HCT116 (cell line): ENCODE data around the gene GFER. TPM values are rescaled to one million over a fixed set of nuclear protein-coding genes. Genes with fewer than 3 reads are reported as not detected.

ENCODE experiments used
- ATAC-seq: fragments of 200-7000 bp; cut with Tn5 transposase; 2 replicates; pipeline ENCODE4 v1.9.1; 2020; ENCODE audit warnings: mild to moderate bottlenecking, moderate library complexity
- BruUV-seq: library from RNA; stranded (reverse); fragments of 400-500 nt; replicated peaks from 2 replicates; lab custom pipeline; 2021; lab: Mats Ljungman, UMichigan
- CTCF ChIA-PET: fragments of 300-600 bp; sonication (Branson Sonifier 250); formaldehyde crosslinking; loops from one replicate; lab custom pipeline; 2021; ENCODE audit warnings: antibody characterized with exemption; lab: Charles Lee
- POLR2A ChIA-PET: fragments of 300-600, 350-600 bp; sonication (Branson Sonifier 250); formaldehyde crosslinking; loops from one replicate; lab custom pipeline; 2021; ENCODE audit warnings: antibody characterized with exemption; lab: Charles Lee
- RAD21 ChIA-PET, 2 experiments: fragments of 300-600 bp; sonication (Branson Sonifier 250); formaldehyde crosslinking; loops; one replicate each; lab custom pipeline; 2023; ENCODE audit warnings: low total read pairs in 2 of 2; ENCODE audit not compliant: uncharacterized antibody in 2 of 2, unreplicated experiment in 2 of 2, low non-redundant PET in 1 of 2; lab: Charles Lee
- DNase-seq: peaks from one replicate; pipeline ENCODE4 v3.0.0-alpha.2; 2010; ENCODE audit warnings: low read depth, low spot score
- H2AFZ ChIP-seq: fragments of 200-600 bp; shearing (Covaris generic), sonication (generic); 2 replicates; pipeline ENCODE4 v1.6.1; 2017; ENCODE audit warnings: low read depth, mixed run types, mixed read lengths, antibody characterized with exemption, low read length; ENCODE audit not compliant: poor library complexity, severe bottlenecking
- H3K27ac ChIP-seq: 2 replicates; pipeline ENCODE4 v1.5.1; 2012; ENCODE audit warnings: low read depth, low read length
- H3K27me3 ChIP-seq: fragments of 200-600 bp; sonication (generic); 2 replicates; pipeline ENCODE4 v1.6.1; 2016; ENCODE audit warnings: mixed run types, low read length, mixed read lengths; ENCODE audit not compliant: insufficient read depth
- H3K36me3 ChIP-seq, 2 experiments: fragments of 200-500 bp in 1 of 2; fragments of 200-600 bp in 1 of 2; sonication (Bioruptor generic) in 1 of 2; sonication (generic) in 1 of 2; 2 replicates each; pipeline versions ENCODE4 v1.5.1 to v1.6.1; 2014 to 2016; ENCODE audit warnings: low read length in 2 of 2, inconsistent platforms in 1 of 2, mixed read lengths in 1 of 2, mixed run types in 1 of 2; ENCODE audit not compliant: insufficient read depth in 2 of 2, control insufficient read depth in 1 of 2
- H3K4me1 ChIP-seq, 2 experiments: fragments of 200-600 bp in 1 of 2; sonication (generic) in 1 of 2; 2 replicates each; pipeline versions ENCODE4 v1.5.1 to v1.6.1; 2012 to 2017; ENCODE audit warnings: low read length in 2 of 2, inconsistent platforms in 1 of 2, mild to moderate bottlenecking in 1 of 2, mixed read lengths in 1 of 2, mixed run types in 1 of 2, moderate library complexity in 1 of 2; ENCODE audit not compliant: insufficient read depth in 2 of 2, control insufficient read depth in 1 of 2
- H3K4me2 ChIP-seq: fragments of 200-600 bp; sonication (generic); 2 replicates; pipeline ENCODE4 v1.6.1; 2017; ENCODE audit warnings: mixed run types, low read length, mixed read lengths
- H3K4me3 ChIP-seq, 2 experiments: fragments of 200-600 bp in 1 of 2; sonication (generic) in 1 of 2; replicated peaks in 1 of 2; 2 replicates each; pipeline ENCODE4 v1.5.1; 2011 to 2016; ENCODE audit warnings: low read length in 2 of 2, control low read depth in 1 of 2, low read depth in 1 of 2, mild to moderate bottlenecking in 1 of 2, mixed read lengths in 1 of 2, mixed run types in 1 of 2
- H3K79me2 ChIP-seq: fragments of 200-600 bp; sonication (generic); 2 replicates; pipeline ENCODE4 v1.6.1; 2017; ENCODE audit warnings: mild to moderate bottlenecking, mixed run types, low read length, moderate library complexity, mixed read lengths; ENCODE audit not compliant: insufficient read depth
- H3K9ac ChIP-seq: fragments of 200-600 bp; sonication (generic); 2 replicates; pipeline ENCODE4 v1.6.1; 2016; ENCODE audit warnings: low read length, mixed read lengths
- H3K9me2 ChIP-seq: fragments of 200-600 bp; sonication (generic), shearing (Covaris generic); 2 replicates; pipeline ENCODE4 v1.6.1; 2017; ENCODE audit warnings: mixed run types, mild to moderate bottlenecking, moderate library complexity; ENCODE audit not compliant: insufficient read depth
- H3K9me3 ChIP-seq, 2 experiments: fragments of 200-500 bp in 1 of 2; fragments of 200-600 bp in 1 of 2; sonication (Bioruptor generic) in 1 of 2; sonication (generic) in 1 of 2; 2 replicates each; pipeline ENCODE4 v1.6.1; 2014 to 2017; ENCODE audit warnings: low read length in 2 of 2, mixed read lengths in 2 of 2, inconsistent platforms in 1 of 2, low read depth in 1 of 2, mild to moderate bottlenecking in 1 of 2, mixed run types in 1 of 2, moderate library complexity in 1 of 2; ENCODE audit not compliant: control insufficient read depth in 1 of 2, insufficient read depth in 1 of 2
- H4K20me1 ChIP-seq: fragments of 200-600 bp; sonication (generic), shearing (Covaris generic); 2 replicates; pipeline ENCODE4 v1.6.1; 2017; ENCODE audit warnings: mixed run types, mild to moderate bottlenecking, moderate library complexity; ENCODE audit not compliant: insufficient read depth
- CEBPB ChIP-seq: IDR thresholded peaks from 2 replicates; pipeline ENCODE4 v1.6.1; 2012; ENCODE audit warnings: low read depth
- ELF1 ChIP-seq: IDR thresholded peaks from 2 replicates; pipeline ENCODE4 v1.6.1; 2012; ENCODE audit warnings: low read depth, borderline replicate concordance
- EZH2 ChIP-seq: fragments of 200-600 bp; sonication (generic); IDR thresholded peaks from 2 replicates; pipeline ENCODE4 v1.6.1; 2017; ENCODE audit warnings: antibody characterized with exemption, mixed run types
- POLR2AphosphoS5 ChIP-seq: IDR thresholded peaks from 2 replicates; pipeline ENCODE4 v1.6.1; 2011; ENCODE audit warnings: mild to moderate bottlenecking, low read depth, low read length, moderate library complexity
- REST ChIP-seq: IDR thresholded peaks from 2 replicates; pipeline ENCODE4 v1.6.1; 2012; ENCODE audit warnings: low read depth
- SRF ChIP-seq: IDR thresholded peaks from 2 replicates; pipeline ENCODE4 v1.6.1; 2012; ENCODE audit warnings: low read depth
- intact Hi-C: fragments of 100-400 bp; cut with micrococcal nuclease; formaldehyde crosslinking; loops from 2 replicates; pipeline ENCODE4 v1.10.0; 2022
- total RNA-seq: library from RNA; stranded (reverse); gene quantifications from one replicate; pipeline ENCODE4 v1.2.1, GENCODE V29; 2021; ENCODE audit not compliant: unreplicated experiment

GFER gene
- total RNA-seq, 1 experiment from 2014 or later: 47.3 TPM

- Histone ChIP-seq H3K4me1 (peaks cover 32 to 55% of the 10 kb centered on the region in 2 experiments), H3K27me3 (no peaks in the 10 kb centered on the region), H3K4me3 (peak overlapping the region; percentile 43 to 56), H3K36me3 (no peaks in the 10 kb centered on the region), H3K9me2 (no peaks in the 10 kb centered on the region), H4K20me1 (no peaks in the 10 kb centered on the region), H3K9me3 (no peaks in the 10 kb centered on the region), H2AFZ (no peak overlapping the region), H3K9ac (peak overlapping the region; percentile 57), H3K4me2 (peak overlapping the region; percentile 84), H3K27ac (peak overlapping the region; percentile 3; the same call in 1 of the 2 replicates)
- ATAC-seq (no peak), DNase-seq (no peak)
- ChIA-PET RAD21 (no interaction called here), POLR2A (interaction anchor here (0.5 to 0.9 kb wide), 2 partner anchors 61 to 115 kb away, joined by 3 read pairs; partner anchors contain the start of gene RPS2), CTCF (interaction anchor here (1.1 kb wide), 1 partner anchor 22 kb away, joined by 3 read pairs; no protein-coding TSS in a partner anchor)
- intact Hi-C loops: loop anchor here (10.0 kb wide), 1 partner anchor 229 kb away; the partner anchor contains the start of gene ECI1
- no TSS peak for BruUV-seq
- TF ChIP-seq REST: no peak
- TF ChIP-seq ELF1: no peak
- no peak for TF ChIP-seq EZH2
- no peak for TF ChIP-seq CEBPB
- no peak for TF ChIP-seq POLR2AphosphoS5
- TF ChIP-seq SRF: no peak
- TF ChIP-seq, all 23 proteins: peak for 0
- H3K79me2 ChIP-seq: peaks cover 21% of the 10 kb centered on the region; the same call in 1 of the 2 replicates
Measured at GRCh38 chr16:2025878-2026460, 42.0 kb downstream of the GFER start.
